Activated CD8-positive, alpha-beta memory T cell treated with anti-CD3 and anti-CD28 coated beads for 48 hours (primary cell): Measurements from ENCODE around the gene CCDC30.
"Not testable (repeated sequence)": the region's sequence is repeated elsewhere in the genome, so short reads cannot be mapped to it uniquely, and the experiment has no call there.

ENCODE experiments used
- DNase-seq, 3 experiments: peaks; one replicate each; pipeline ENCODE4 v3.0.0-alpha.2; 2020; ENCODE audit warnings: low read depth in 2 of 3, low spot score in 2 of 3

Gene CCDC30

DNA sequence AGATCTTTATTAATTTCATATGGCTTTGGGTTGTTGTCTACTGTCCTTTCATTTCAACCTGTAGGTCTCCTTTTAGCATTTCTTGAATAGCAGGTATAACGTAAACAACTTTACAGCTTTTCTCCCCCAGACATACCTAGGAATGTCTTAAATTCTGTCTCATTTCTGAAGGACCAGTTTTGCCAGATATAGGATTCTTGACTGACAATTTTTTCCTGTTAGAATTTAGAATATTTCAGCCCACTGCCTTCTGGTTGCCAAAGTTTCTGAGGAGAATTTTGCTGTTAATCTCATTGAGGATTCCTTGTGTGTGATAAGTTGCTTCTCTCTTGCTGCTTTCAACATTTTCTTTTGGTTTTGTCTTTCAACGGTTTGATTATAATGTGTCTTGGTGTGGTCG lies 60.1 kb downstream of the CCDC30 start:
- no peak for DNase-seq

DNA sequence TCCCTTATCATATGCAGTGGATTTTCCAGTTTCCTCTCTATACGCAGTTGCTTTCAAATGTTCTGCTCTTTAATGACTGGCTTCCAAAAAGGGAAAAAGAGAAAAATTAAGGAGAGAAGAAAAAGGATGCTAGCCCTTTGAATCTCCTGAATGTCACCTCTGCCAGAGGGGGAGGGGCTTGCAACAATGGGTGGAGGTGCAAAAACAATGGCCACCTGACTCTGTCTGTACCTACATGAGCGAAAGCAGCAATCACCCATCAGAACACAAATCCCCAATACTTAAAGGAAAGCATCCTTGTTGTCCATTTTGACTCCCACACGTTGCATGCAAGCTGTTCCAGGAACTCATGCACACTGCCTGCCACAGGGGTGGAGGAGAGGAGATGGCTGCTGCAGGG lies 61.2 kb downstream of the CCDC30 start:
- no peak for DNase-seq

- no peak for DNase-seq
Measured at GRCh38 chr1:42529724-42530181, 66.7 kb downstream of the CCDC30 start.

GRCh38 chr1:42531043-42531442 lies 68.0 kb downstream of the CCDC30 start:
- DNase-seq, result no peak

DNA sequence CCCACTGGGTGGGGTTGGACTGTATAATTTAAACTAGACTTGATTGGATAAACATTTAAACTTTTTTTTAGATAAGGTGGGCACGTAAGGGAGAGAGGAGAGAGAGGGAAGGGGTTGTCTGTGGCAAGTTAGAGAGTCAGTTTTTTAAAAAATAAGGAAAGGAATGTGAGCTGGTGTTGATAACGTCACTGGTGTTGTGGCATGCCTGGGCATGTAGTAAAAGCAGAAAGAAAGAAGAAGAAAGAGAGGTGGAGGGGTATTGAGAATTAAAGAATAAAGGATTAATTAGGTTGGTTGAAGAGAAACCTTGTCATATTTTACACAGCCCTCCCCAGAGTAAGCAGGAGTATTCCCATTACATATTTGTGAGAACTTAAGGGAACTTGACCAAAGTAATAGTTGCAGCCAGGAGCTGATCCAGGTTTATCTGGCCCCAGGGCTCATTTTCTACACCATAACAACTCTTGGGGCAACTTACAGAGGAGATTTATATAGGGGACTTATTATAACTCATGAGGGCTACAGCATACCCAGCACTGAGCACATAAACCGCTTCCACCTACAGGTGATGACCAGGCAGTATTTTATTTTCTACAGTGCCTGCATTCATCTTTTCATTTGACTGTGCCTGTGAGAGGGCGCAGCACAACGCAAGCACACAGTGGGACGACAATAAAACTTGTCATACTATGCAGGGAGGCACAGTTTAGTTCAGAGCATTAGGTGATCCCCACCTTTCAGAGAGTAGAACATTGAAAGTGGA lies 70.2 kb downstream of the CCDC30 start:
- DNase-seq, result no peak

- no peak for DNase-seq
Measured at GRCh38 chr1:42541104-42541503, 78.0 kb downstream of the CCDC30 start.

DNA sequence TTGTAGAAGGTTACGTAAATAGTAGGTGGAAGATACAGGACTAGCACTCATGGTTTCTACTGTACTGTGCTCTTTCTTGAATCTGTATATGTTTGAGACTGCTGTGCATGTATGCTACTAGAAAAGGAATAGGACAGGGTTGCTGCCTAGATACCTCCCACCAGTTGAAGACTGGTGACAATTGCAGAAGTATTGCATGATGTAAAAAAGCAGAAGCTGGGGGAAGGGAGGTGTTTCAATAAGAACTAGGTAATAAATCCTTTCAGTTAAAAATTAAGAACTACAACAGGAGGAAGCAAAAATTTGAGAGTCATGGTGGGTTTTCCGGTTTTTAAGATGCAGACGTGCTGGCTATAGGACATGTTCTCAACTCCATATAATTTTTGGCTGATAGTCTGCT lies 88.1 kb downstream of the CCDC30 start:
- DNase-seq, result no peak

- no peak for DNase-seq
Measured at GRCh38 chr1:42551590-42551989, 88.5 kb downstream of the CCDC30 start.

GRCh38 chr1:42552636-42553035 lies 89.5 kb downstream of the CCDC30 start:
- no peak for DNase-seq

- DNase-seq, result no peak
Measured at GRCh38 chr1:42557230-42557851, 94.3 kb downstream of the CCDC30 start.

DNA sequence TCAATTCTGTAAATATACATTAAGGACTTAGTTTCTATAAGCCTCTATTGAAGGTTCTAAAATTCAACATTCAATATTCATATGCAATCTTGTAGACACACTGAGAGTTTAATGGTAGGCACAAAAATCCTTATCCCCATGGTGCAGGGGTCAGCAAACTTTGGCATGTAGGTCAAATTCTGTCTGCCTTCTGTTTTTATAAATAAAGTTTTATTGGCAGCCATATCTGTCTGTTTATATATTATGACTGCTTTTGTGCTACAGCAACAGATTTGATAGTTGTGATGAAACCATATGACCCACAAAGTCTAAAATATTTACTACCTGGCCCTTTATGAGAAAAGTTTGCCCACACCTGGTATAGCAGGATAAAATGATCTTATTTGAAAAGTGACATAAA lies 104.0 kb downstream of the CCDC30 start:
- no peak for DNase-seq

DNA sequence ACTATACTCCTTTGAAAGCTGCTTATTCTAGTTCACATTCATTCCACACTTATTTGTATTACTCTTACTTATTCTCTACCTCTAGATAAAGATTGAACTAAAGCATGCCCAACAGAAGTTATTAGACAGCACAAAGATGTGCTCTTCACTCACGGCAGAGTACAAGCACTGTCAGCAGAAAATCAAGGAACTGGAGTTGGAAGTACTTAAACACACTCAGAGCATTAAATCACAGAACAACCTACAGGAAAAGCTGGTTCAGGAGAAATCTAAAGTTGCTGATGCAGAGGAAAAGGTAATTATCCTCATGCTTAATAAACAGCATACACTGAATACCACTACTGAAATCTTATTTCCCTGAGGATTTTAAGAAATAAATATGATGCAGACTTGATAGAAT lies 113.8 kb downstream of the CCDC30 start:
- no peak for DNase-seq

DNA sequence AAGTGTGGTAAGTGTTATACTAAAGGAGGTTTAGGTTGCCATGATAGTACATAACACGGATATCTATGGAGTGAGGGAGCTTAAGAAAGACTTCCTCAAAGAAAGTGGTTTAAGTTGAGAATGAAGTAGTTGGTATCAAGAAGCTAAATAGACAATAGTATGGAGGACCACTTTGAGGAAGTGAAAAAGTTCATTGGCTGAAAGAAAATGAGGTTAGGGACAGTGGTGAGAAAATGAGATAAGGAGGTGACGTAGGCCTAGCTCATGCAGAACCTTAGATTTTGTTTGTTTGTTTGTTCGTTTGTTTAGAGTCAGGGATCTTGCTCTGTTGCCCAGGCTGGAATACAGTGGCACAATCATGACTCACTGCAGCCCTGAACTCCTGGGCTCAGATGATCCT lies 122.9 kb downstream of the CCDC30 start:
- DNase-seq, result no peak

GRCh38 chr1:42587753-42588152 lies 124.7 kb downstream of the CCDC30 start:
- DNase-seq, result no peak

GRCh38 chr1:42592811-42593210 lies 129.7 kb downstream of the CCDC30 start:
- no peak for DNase-seq

GRCh38 chr1:42593486-42594100 lies 130.5 kb downstream of the CCDC30 start:
- no peak for DNase-seq

GRCh38 chr1:42601472-42601871 lies 138.4 kb downstream of the CCDC30 start:
- no peak for DNase-seq

GRCh38 chr1:42613803-42614131 lies 150.7 kb downstream of the CCDC30 start:
- no peak for DNase-seq

GRCh38 chr1:42618866-42619265 lies 155.8 kb downstream of the CCDC30 start:
- no peak for DNase-seq

- DNase-seq, result no peak
Measured at GRCh38 chr1:42620307-42620706, 157.2 kb downstream of the CCDC30 start.

GRCh38 chr1:42621180-42621579 lies 158.1 kb downstream of the CCDC30 start:
- not testable (repeated sequence) for DNase-seq

DNA sequence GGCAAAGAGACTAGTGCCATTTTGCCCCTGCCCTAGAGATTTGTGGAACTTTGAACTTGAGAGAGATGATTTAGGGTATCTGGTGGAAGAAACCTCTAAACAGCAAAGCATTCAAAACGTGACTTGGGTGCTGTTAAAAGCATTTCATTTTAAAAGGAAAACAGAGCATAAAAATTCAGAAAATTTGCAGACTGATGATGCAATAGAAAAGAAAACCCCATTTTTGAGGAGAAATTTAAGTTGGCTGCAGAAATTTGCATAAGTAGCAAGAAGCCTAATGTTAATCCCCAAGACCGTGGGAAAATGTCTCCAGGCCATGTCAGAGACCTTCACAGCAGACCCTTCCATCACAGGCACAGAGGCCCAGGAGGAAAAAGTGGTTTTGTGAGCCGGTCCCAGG lies 164.1 kb downstream of the CCDC30 start:
- DNase-seq, result not testable (repeated sequence)

GRCh38 chr1:42639116-42639515 lies 176.0 kb downstream of the CCDC30 start:
- DNase-seq, result no peak
